PC-9 (cell line): Measurements from ENCODE around the gene TMEM161B. TPM values are rescaled to one million over a fixed set of nuclear protein-coding genes. Genes with fewer than 3 reads are reported as not detected.

Source experiments
- BruUV-seq: library from RNA; stranded (reverse); fragments of 400-500 nt; replicated peaks from 2 replicates; lab custom pipeline; 2021; lab: Mats Ljungman, UMichigan
- CTCF ChIA-PET: fragments of 300-600 bp; sonication (Branson Sonifier 250); formaldehyde crosslinking; loops from one replicate; lab custom pipeline; 2022; ENCODE audit warnings: antibody characterized with exemption; lab: Charles Lee
- POLR2A ChIA-PET: fragments of 300-600 bp; sonication (Branson Sonifier 250); formaldehyde crosslinking; loops from one replicate; lab custom pipeline; 2022; ENCODE audit warnings: antibody characterized with exemption; ENCODE audit not compliant: unreplicated experiment; lab: Charles Lee
- DNase-seq, 2 experiments: peaks; one replicate each; pipeline versions ENCODE4 v3.0.0 to v3.0.0-alpha.2; 2015 to 2022; ENCODE audit warnings: mixed read lengths in 1 of 2
- H2AFZ ChIP-seq: fragments of 200-600 bp; sonication (generic); 2 replicates; pipeline ENCODE4 v1.8.1; 2017; ENCODE audit warnings: antibody characterized with exemption
- H3F3A ChIP-seq: fragments of 200-600 bp; sonication (generic); 2 replicates; pipeline ENCODE4 v1.8.1; 2017; ENCODE audit warnings: antibody characterized with exemption, mild to moderate bottlenecking, low read depth; ENCODE audit not compliant: insufficient read depth
- H3K27ac ChIP-seq: fragments of 200-600 bp; sonication (generic); 2 replicates; pipeline ENCODE4 v1.6.1; 2016; ENCODE audit warnings: mixed run types
- H3K27me3 ChIP-seq: fragments of 200-600 bp; sonication (generic); 2 replicates; pipeline ENCODE4 v1.6.1; 2016; ENCODE audit warnings: low read depth, mixed run types; ENCODE audit not compliant: insufficient read depth
- H3K36me3 ChIP-seq: fragments of 200-600 bp; sonication (generic); 2 replicates; pipeline ENCODE4 v1.6.1; 2016; ENCODE audit warnings: low read depth, mixed run types
- H3K4me1 ChIP-seq: fragments of 200-600 bp; sonication (generic); replicated peaks from 2 replicates; pipeline ENCODE4 v1.6.1; 2016; ENCODE audit warnings: mixed run types; ENCODE audit not compliant: insufficient read depth
- H3K4me2 ChIP-seq: fragments of 200-600 bp; sonication (generic); 2 replicates; pipeline ENCODE4 v1.6.1; 2017; ENCODE audit warnings: mixed run types
- H3K4me3 ChIP-seq: fragments of 200-600 bp; sonication (generic); 2 replicates; pipeline ENCODE4 v1.6.1; 2016; ENCODE audit warnings: mixed run types
- H3K79me2 ChIP-seq: fragments of 200-600 bp; sonication (generic); 2 replicates; pipeline ENCODE4 v1.6.1; 2017; ENCODE audit warnings: low read depth, mixed run types
- H3K9me2 ChIP-seq: fragments of 200-600 bp; sonication (generic); 2 replicates; pipeline ENCODE4 v1.8.1; 2017; ENCODE audit warnings: mild to moderate bottlenecking; ENCODE audit not compliant: insufficient read depth
- H3K9me3 ChIP-seq: fragments of 200-600 bp; sonication (generic); 2 replicates; pipeline ENCODE4 v1.8.1; 2016; ENCODE audit warnings: low read depth; ENCODE audit not compliant: insufficient read depth
- H4K20me1 ChIP-seq: fragments of 200-600 bp; sonication (generic); 2 replicates; pipeline ENCODE4 v1.8.1; 2017; ENCODE audit not compliant: insufficient read depth
- CTCF ChIP-seq: fragments of 200-600 bp; sonication (generic); conservative IDR thresholded peaks from 2 replicates; pipeline ENCODE4 v1.6.1; 2017; ENCODE audit warnings: mixed run types, antibody characterized with exemption, mild to moderate bottlenecking, moderate library complexity
- EZH2 ChIP-seq: fragments of 200-600 bp; sonication (generic); IDR thresholded peaks from 2 replicates; pipeline ENCODE4 v1.8.0; 2017; ENCODE audit warnings: antibody characterized with exemption, low read depth
- intact Hi-C: fragments of 100-400 bp; cut with micrococcal nuclease; formaldehyde crosslinking; loops from one replicate; pipeline ENCODE4 v1.10.0; 2022; ENCODE audit not compliant: unreplicated experiment
- total RNA-seq: library from RNA; stranded (reverse); gene quantifications from 2 replicates; pipeline ENCODE4 v1.2.3, GENCODE V29; 2021

TMEM161B gene
- total RNA-seq, 1 experiment from 2014 or later = 24.8 TPM

DNA sequence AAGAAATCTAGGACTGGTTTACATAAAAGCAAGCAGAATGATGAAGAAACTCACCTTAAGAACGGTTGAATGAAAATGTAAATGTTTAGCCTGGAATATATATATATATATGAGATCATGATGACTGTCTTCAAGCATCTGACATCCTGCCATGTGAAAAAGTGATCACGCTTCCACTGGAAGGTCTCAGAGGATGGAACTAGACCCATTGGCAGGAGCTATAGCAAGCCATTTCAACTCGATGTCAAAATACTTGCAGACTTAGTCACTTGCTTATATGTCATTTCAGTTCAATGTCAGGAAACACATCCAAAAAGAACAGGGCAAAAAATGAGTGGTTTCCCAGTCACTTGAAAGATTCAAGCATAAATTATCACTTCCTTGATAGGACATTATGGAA lies 22.2 kb upstream of the TMEM161B start:
- ChIA-PET POLR2A (no interaction called here), CTCF (no interaction called here)
- intact Hi-C loops = no loop called here
- BruUV-seq = no TSS peak
- H2AFZ ChIP-seq = no peak overlapping the region
- no peaks in the 10 kb centered on the region for H3K9me3 ChIP-seq
- H3K9me2 ChIP-seq = no peaks in the 10 kb centered on the region
- H3K4me2 ChIP-seq = no peak overlapping the region
- no peak for DNase-seq
- H3K27me3 ChIP-seq = no peaks in the 10 kb centered on the region
- no peaks in the 10 kb centered on the region for H3K79me2 ChIP-seq
- H4K20me1 ChIP-seq = no peaks in the 10 kb centered on the region
- no peaks in the 10 kb centered on the region for H3K4me1 ChIP-seq
- no peak overlapping the region for H3K4me3 ChIP-seq
- TF ChIP-seq CTCF (no peak), EZH2 (no peak)
- no peaks in the 10 kb centered on the region for H3F3A ChIP-seq
- no peak overlapping the region for H3K27ac ChIP-seq
- H3K36me3 ChIP-seq = no peaks in the 10 kb centered on the region

DNA sequence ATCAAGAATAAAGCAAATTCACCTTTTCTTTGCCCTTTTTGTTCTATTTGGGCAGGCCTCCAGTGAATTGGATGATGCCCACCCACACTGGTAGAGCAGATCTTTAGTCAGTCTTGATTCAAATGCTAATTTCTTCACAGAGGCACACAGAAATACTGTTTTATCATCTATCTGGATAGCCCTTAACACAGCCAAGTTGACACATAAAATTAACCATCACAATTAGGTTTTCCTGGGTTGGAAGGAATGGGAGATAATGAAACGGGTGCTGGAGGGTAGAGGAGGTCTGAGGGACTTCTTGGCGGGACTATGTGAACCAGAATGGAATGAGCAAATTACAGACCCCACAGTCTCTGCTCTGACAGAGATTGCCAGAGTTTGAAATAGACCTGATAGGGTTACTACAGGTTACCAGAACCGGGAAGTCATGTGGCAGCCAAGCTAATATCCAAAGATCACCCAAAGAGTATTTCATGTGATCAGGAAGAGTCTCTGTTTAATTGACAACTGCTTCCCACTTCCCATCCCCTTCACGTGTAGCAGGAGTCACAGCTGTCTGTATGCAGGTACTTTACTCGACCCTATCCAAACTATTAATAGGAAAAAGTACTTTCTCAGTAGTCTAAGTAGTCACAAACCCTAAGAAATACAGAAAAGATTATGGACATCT lies 20.0 kb upstream of the TMEM161B start:
- H3K9me2 ChIP-seq = no peaks in the 10 kb centered on the region
- TF ChIP-seq CTCF = no peak
- TF ChIP-seq EZH2 = no peak
- POLR2A ChIA-PET = interaction anchor here (0.7 kb wide), 1 partner anchor 172 kb away, joined by 5 read pairs; no protein-coding TSS in a partner anchor
- H3K36me3 ChIP-seq = no peaks in the 10 kb centered on the region
- no peak overlapping the region for H3K4me2 ChIP-seq
- no peaks in the 10 kb centered on the region for H4K20me1 ChIP-seq
- intact Hi-C loops = no loop called here
- no peak overlapping the region for H2AFZ ChIP-seq
- peaks cover 3% of the 10 kb centered on the region for H3K4me1 ChIP-seq
- BruUV-seq = no TSS peak
- no peaks in the 10 kb centered on the region for H3K27me3 ChIP-seq
- no peak overlapping the region for H3K27ac ChIP-seq
- no peak overlapping the region for H3K4me3 ChIP-seq
- H3K79me2 ChIP-seq = no peaks in the 10 kb centered on the region
- CTCF ChIA-PET = no interaction called here
- DNase-seq = no peak
- H3K9me3 ChIP-seq = no peaks in the 10 kb centered on the region
- H3F3A ChIP-seq = no peaks in the 10 kb centered on the region

- no peak overlapping the region for H3K27ac ChIP-seq
- H3K27me3 ChIP-seq = no peaks in the 10 kb centered on the region
- CTCF ChIA-PET = no interaction called here
- H2AFZ ChIP-seq = no peak overlapping the region
- H3K9me2 ChIP-seq = no peaks in the 10 kb centered on the region
- BruUV-seq = no TSS peak
- intact Hi-C loops = no loop called here
- H4K20me1 ChIP-seq = no peaks in the 10 kb centered on the region
- H3F3A ChIP-seq = peaks cover 4% of the 10 kb centered on the region; the same call in 1 of the 2 replicates
- no peaks in the 10 kb centered on the region for H3K79me2 ChIP-seq
- DNase-seq = no peak
- POLR2A ChIA-PET = interaction anchor here (0.7 kb wide), 2 partner anchors 101 to 173 kb away, joined by 5 to 8 read pairs; no protein-coding TSS in a partner anchor
- no peaks in the 10 kb centered on the region for H3K36me3 ChIP-seq
- H3K4me1 ChIP-seq = peaks cover 9% of the 10 kb centered on the region
- TF ChIP-seq EZH2 (no peak), CTCF (no peak)
- no peak overlapping the region for H3K4me2 ChIP-seq
- no peak overlapping the region for H3K4me3 ChIP-seq
- no peaks in the 10 kb centered on the region for H3K9me3 ChIP-seq
Observed at GRCh38 chr5:88287846-88288527, 19.3 kb upstream of the TMEM161B start.
